OCI-LY7 (cell line): ENCODE data around the gene SERF2. TPM values are rescaled to one million over a fixed set of nuclear protein-coding genes. Genes with fewer than 3 reads are reported as not detected.
"Not testable (repeated sequence)": the region's sequence is repeated elsewhere in the genome, so short reads cannot be mapped to it uniquely, and the experiment has no call there.

ENCODE experiments used
- BruUV-seq: library from RNA; stranded (reverse); fragments of 400-500 nt; replicated peaks from 2 replicates; lab custom pipeline; 2021; lab: Mats Ljungman, UMichigan
- CTCF ChIA-PET: fragments of 300-600 bp; sonication (Branson Sonifier 250); formaldehyde crosslinking; loops from one replicate; lab custom pipeline; 2022; ENCODE audit warnings: antibody characterized with exemption; ENCODE audit not compliant: unreplicated experiment; lab: Charles Lee
- POLR2A ChIA-PET: fragments of 300-600 bp; sonication (Branson Sonifier 250); formaldehyde crosslinking; loops from one replicate; lab custom pipeline; 2022; ENCODE audit warnings: antibody characterized with exemption; lab: Charles Lee
- DNase-seq: peaks from one replicate; pipeline ENCODE4 v3.0.0-alpha.2; 2015; ENCODE audit warnings: low spot score
- H2AFZ ChIP-seq: fragments of 200-600 bp; sonication (generic), shearing (Covaris generic); 2 replicates; pipeline ENCODE4 v1.6.1; 2014; ENCODE audit warnings: mild to moderate bottlenecking, antibody characterized with exemption, low read length, moderate library complexity
- H3K27ac ChIP-seq: fragments of 200-600 bp; sonication (generic); 2 replicates; pipeline ENCODE4 v1.5.1; 2014; ENCODE audit warnings: mixed run types, low read depth, mild to moderate bottlenecking, moderate library complexity, low read length, inconsistent platforms; ENCODE audit not compliant: poor library complexity, severe bottlenecking
- H3K36me3 ChIP-seq: fragments of 200-600 bp; sonication (generic); 2 replicates; pipeline ENCODE4 v1.6.1; 2014; ENCODE audit warnings: mild to moderate bottlenecking, antibody characterized with exemption, low read length, moderate library complexity, mixed read lengths; ENCODE audit not compliant: insufficient read depth
- H3K4me1 ChIP-seq: fragments of 200-600 bp; sonication (generic); 2 replicates; pipeline ENCODE4 v1.5.1; 2014; ENCODE audit warnings: mild to moderate bottlenecking, low read length; ENCODE audit not compliant: insufficient read depth, poor library complexity, severe bottlenecking
- H3K4me2 ChIP-seq: fragments of 200-600 bp; sonication (generic); 2 replicates; pipeline ENCODE4 v1.6.1; 2014; ENCODE audit warnings: mild to moderate bottlenecking, low read length
- H3K4me3 ChIP-seq: fragments of 200-600 bp; sonication (generic); 2 replicates; pipeline ENCODE4 v1.5.1; 2014; ENCODE audit warnings: mild to moderate bottlenecking, low read depth, low read length; ENCODE audit not compliant: poor library complexity, severe bottlenecking
- H3K79me2 ChIP-seq: fragments of 200-600 bp; sonication (generic); 2 replicates; pipeline ENCODE4 v1.6.1; 2016; ENCODE audit warnings: low read depth, mild to moderate bottlenecking, low read length, moderate library complexity, mixed read lengths; ENCODE audit not compliant: insufficient read depth
- H3K9me2 ChIP-seq: fragments of 200-600 bp; sonication (generic); 2 replicates; pipeline ENCODE4 v1.6.1; 2016; ENCODE audit warnings: mild to moderate bottlenecking, low read length, mixed read lengths; ENCODE audit not compliant: insufficient read depth
- H3K9me3 ChIP-seq: fragments of 200-600 bp; sonication (generic); 2 replicates; pipeline ENCODE4 v1.6.1; 2014; ENCODE audit warnings: mild to moderate bottlenecking, mixed run types, low read length, mixed read lengths
- H4K20me1 ChIP-seq: fragments of 200-600 bp; sonication (generic); 2 replicates; pipeline ENCODE4 v1.6.1; 2014; ENCODE audit warnings: mild to moderate bottlenecking, antibody characterized with exemption, low read length, moderate library complexity, mixed read lengths; ENCODE audit not compliant: insufficient read depth
- CTCF ChIP-seq: fragments of 200-600 bp; sonication (generic); conservative IDR thresholded peaks from 2 replicates; pipeline ENCODE4 v1.5.1; 2014; ENCODE audit warnings: mild to moderate bottlenecking, antibody characterized with exemption, low read length, moderate library complexity, mixed read lengths
- EZH2phosphoT487 ChIP-seq: fragments of 200-600 bp; sonication (generic); IDR thresholded peaks from 2 replicates; pipeline ENCODE4 v1.6.1; 2018; ENCODE audit warnings: low read depth, borderline replicate concordance, mild to moderate bottlenecking, mixed run types, antibody characterized with exemption, low read length, moderate library complexity, mixed read lengths
- intact Hi-C: fragments of 100-400 bp; cut with micrococcal nuclease; formaldehyde crosslinking; loops from one replicate; pipeline ENCODE4 v1.10.0; 2022; ENCODE audit not compliant: unreplicated experiment
- total RNA-seq, 2 experiments: library from RNA; depleted of rRNA in 1 of 2; stranded (reverse); fragments of >200 nt in 1 of 2; shearing (Covaris generic) in 1 of 2; gene quantifications; 2 replicates each; pipeline ENCODE4 v1.2.3, GENCODE V29; 2014 to 2022

SERF2 gene
- total RNA-seq, 2 experiments from 2014 or later = 581 to 1,370 TPM

GRCh38 chr15:43824302-43825246 is 32.5 kb downstream of the SERF2 start, which contains the start of gene MFAP1:
Gene MFAP1, minus strand, starts transcription at chr15:43824690. Its CDS starts 121 bp downstream, at chr15:43824569.
- H2AFZ ChIP-seq = peak within 1 kb of the TSS; percentile 35; the same call in 1 of the 2 replicates
- BruUV-seq = TSS peak; percentile 92

GRCh38 chr15:43825305-43825704 is 33.2 kb downstream of the SERF2 start:
- H3K9me2 ChIP-seq, H3K9me3 ChIP-seq, DNase-seq, H2AFZ ChIP-seq, H4K20me1 ChIP-seq, CTCF ChIA-PET, intact Hi-C loops, BruUV-seq: not testable (repeated sequence)
- H3K4me2 ChIP-seq = peak overlapping the region; percentile 64
- peaks cover 54% of the 10 kb centered on the region for H3K36me3 ChIP-seq
- POLR2A ChIA-PET = interaction anchor here (0.8 to 9.7 kb wide), 9 partner anchors 12 to 465 kb away, joined by 3 to 150 read pairs (median 5); partner anchors contain the start of genes ELL3 and SERF2
- H3K27ac ChIP-seq = peak overlapping the region; percentile 86
- H3K4me1 ChIP-seq = peaks cover 50% of the 10 kb centered on the region
- H3K4me3 ChIP-seq = peak overlapping the region; percentile 94
- peaks cover 95% of the 10 kb centered on the region for H3K79me2 ChIP-seq

More at GRCh38 chr15:43824302-43825246, 32.5 kb downstream of the SERF2 start, which contains the start of gene MFAP1:
- ChIA-PET POLR2A (interaction anchor here (0.6 to 9.7 kb wide), 17 partner anchors 8 to 465 kb away, joined by 3 to 150 read pairs (median 4); partner anchors contain the start of genes ELL3, HYPK, SERF2 and SERINC4), CTCF (interaction anchor here (1.0 kb wide), 1 partner anchor 16 kb away, joined by 3 read pairs; no protein-coding TSS in a partner anchor)
- peak; percentile 99 for DNase-seq
- Histone ChIP-seq H3K4me2 (peak within 1 kb of the TSS; percentile 73), H4K20me1 (peaks cover 9% of the 10 kb centered on the region; the same call in 1 of the 2 replicates), H3K36me3 (peaks cover 54% of the 10 kb centered on the region), H3K79me2 (peaks cover 95% of the 10 kb centered on the region), H3K27ac (peak within 1 kb of the TSS; percentile 86), H3K9me3 (no peaks in the 10 kb centered on the region; the same call in 1 of the 2 replicates), H3K9me2 (no peaks in the 10 kb centered on the region), H3K4me1 (peaks cover 43% of the 10 kb centered on the region), H3K4me3 (peak within 1 kb of the TSS; percentile 94)
- intact Hi-C loops = loop anchor here (1.0 kb wide), 2 partner anchors 15 to 35 kb away; no protein-coding TSS in a partner anchor
- TF ChIP-seq CTCF = no peak
- no peak for TF ChIP-seq EZH2phosphoT487

- POLR2A ChIA-PET = interaction anchor here (1.1 to 9.7 kb wide), 3 partner anchors 15 to 36 kb away, joined by 3 to 150 read pairs (median 47); partner anchors contain the start of gene SERF2
- Histone ChIP-seq H3K79me2 (peaks cover 95% of the 10 kb centered on the region), H2AFZ (no peak overlapping the region), H3K9me2 (no peaks in the 10 kb centered on the region), H3K27ac (peak overlapping the region; percentile 86), H3K9me3 (no peaks in the 10 kb centered on the region; the same call in 1 of the 2 replicates), H4K20me1 (peaks cover 9% of the 10 kb centered on the region), H3K4me1 (peaks cover 54% of the 10 kb centered on the region), H3K4me3 (peak overlapping the region; percentile 95), H3K36me3 (peaks cover 54% of the 10 kb centered on the region), H3K4me2 (peak overlapping the region; percentile 64; the same call in 1 of the 2 replicates)
- TF ChIP-seq EZH2phosphoT487 (no peak), CTCF (no peak)
- no TSS peak for BruUV-seq
- no peak for DNase-seq
- intact Hi-C loops = no loop called here
- CTCF ChIA-PET = no interaction called here
Measured at GRCh38 chr15:43826029-43826507, 33.9 kb downstream of the SERF2 start.
